GM12878 (cell line): ENCODE results near the gene CWC27. TPM values are rescaled to one million over a fixed set of nuclear protein-coding genes. Genes with fewer than 3 reads are reported as not detected.

Source experiments
- ATAC-seq: fragments of 200-7000 bp; cut with Tn5 transposase; 3 replicates; pipeline ENCODE4 v1.9.1; 2020; ENCODE audit warnings: mild to moderate bottlenecking, moderate library complexity
- BruUV-seq: library from RNA; stranded (reverse); fragments of 400-500 nt; replicated peaks from 2 replicates; lab custom pipeline; 2021; lab: Mats Ljungman, UMichigan
- CTCF ChIA-PET: fragments of 300-600 bp; sonication (Branson Sonifier 250); formaldehyde crosslinking; extraction: SDS; loops from one replicate; lab custom pipeline; 2021; ENCODE audit warnings: inconsistent platforms; lab: Yijun Ruan, JAX
- POLR2A ChIA-PET: fragments of 350-600 bp; formaldehyde crosslinking; extraction: SDS; loops from one replicate; lab custom pipeline; 2021; ENCODE audit warnings: inconsistent platforms; lab: Charles Lee
- RAD21 ChIA-PET: fragments of 300-600 bp; sonication (Branson Sonifier 250); formaldehyde crosslinking; loops from one replicate; lab custom pipeline; 2023; ENCODE audit warnings: antibody characterized with exemption; ENCODE audit not compliant: unreplicated experiment; lab: Charles Lee
- SMC1A ChIA-PET: fragments of 300-600 bp; sonication (Branson Sonifier 250); formaldehyde crosslinking; loops from one replicate; lab custom pipeline; 2023; ENCODE audit not compliant: unreplicated experiment, uncharacterized antibody; lab: Charles Lee
- DNase-seq: peaks from one replicate; pipeline ENCODE4 v3.0.0-alpha.2; 2011; ENCODE audit warnings: low read depth, low spot score
- FAIRE-seq: peaks from 3 replicates; lab custom pipeline; 2011; peaks lifted over from hg19 to GRCh38; lab: Jason Lieb, UNC
- H2AFZ ChIP-seq: 2 replicates; pipeline ENCODE4 v1.6.0; 2011; ENCODE audit warnings: low read depth, low read length, control low read depth; ENCODE audit not compliant: control insufficient read depth
- H3K27ac ChIP-seq: 2 replicates; pipeline ENCODE4 v1.5.1; 2011; ENCODE audit warnings: control low read depth; ENCODE audit not compliant: control insufficient read depth, insufficient read depth
- H3K27me3 ChIP-seq, 2 experiments: replicated peaks in 1 of 2; 2 replicates each; pipeline versions ENCODE4 v1.6.0 to v1.6.1; 2011; ENCODE audit warnings: low read length in 1 of 2; ENCODE audit not compliant: control insufficient read depth in 2 of 2, insufficient read depth in 2 of 2
- H3K36me3 ChIP-seq, 2 experiments: 2 replicates each; pipeline ENCODE4 v1.5.1; 2011; ENCODE audit warnings: low read length in 1 of 2; ENCODE audit not compliant: control insufficient read depth in 2 of 2, insufficient read depth in 2 of 2
- H3K4me1 ChIP-seq: 2 replicates; pipeline ENCODE4 v1.6.1; 2011; ENCODE audit warnings: mild to moderate bottlenecking, low read length, moderate library complexity, mixed read lengths; ENCODE audit not compliant: control insufficient read depth, insufficient read depth
- H3K4me2 ChIP-seq: 2 replicates; pipeline ENCODE4 v1.6.0; 2011; ENCODE audit warnings: control low read depth; ENCODE audit not compliant: control insufficient read depth, insufficient read depth
- H3K4me3 ChIP-seq: fragments of 200-600 bp; sonication (generic); 2 replicates; pipeline ENCODE4 v1.5.1; 2016
- H3K79me2 ChIP-seq: 2 replicates; pipeline ENCODE4 v1.6.0; 2011; ENCODE audit warnings: low read length; ENCODE audit not compliant: control insufficient read depth, insufficient read depth
- H3K9ac ChIP-seq: 2 replicates; pipeline ENCODE4 v1.8.0; 2011; ENCODE audit warnings: low read length, control low read depth, mixed read lengths; ENCODE audit not compliant: control insufficient read depth, insufficient read depth
- H3K9me3 ChIP-seq: replicated peaks from 3 replicates; pipeline ENCODE4 v1.5.1; 2011; ENCODE audit warnings: mild to moderate bottlenecking, low read length; ENCODE audit not compliant: control insufficient read depth, insufficient read depth
- H4K20me1 ChIP-seq: 2 replicates; pipeline ENCODE4 v1.6.0; 2011; ENCODE audit not compliant: control insufficient read depth, insufficient read depth
- ATF7 ChIP-seq: fragments of 450-650 bp; IDR thresholded peaks from 2 replicates; pipeline ENCODE4 v1.6.1; 2016; ENCODE audit warnings: low read depth, mild to moderate bottlenecking
- BRCA1 ChIP-seq: IDR thresholded peaks from 2 replicates; pipeline ENCODE4 v1.6.1; 2011; ENCODE audit warnings: low read depth, low read length, improper control_type of control experiment
- CREM ChIP-seq: IDR thresholded peaks from 2 replicates; pipeline ENCODE4 v1.6.1; 2014; ENCODE audit warnings: antibody characterized with exemption, low read depth
- IRF4 ChIP-seq: IDR thresholded peaks from 2 replicates; pipeline ENCODE4 v1.6.1; 2011; ENCODE audit warnings: low read depth, low read length
- NFIC ChIP-seq: IDR thresholded peaks from 2 replicates; pipeline ENCODE4 v1.6.1; 2012; ENCODE audit warnings: low read depth, mild to moderate bottlenecking, inconsistent platforms, low read length, moderate library complexity
- NFXL1 ChIP-seq: fragments of 450-650 bp; IDR thresholded peaks from 2 replicates; pipeline ENCODE4 v1.6.1; 2017; ENCODE audit warnings: antibody characterized with exemption, mild to moderate bottlenecking, borderline replicate concordance
- NR2F1 ChIP-seq: fragments of 450-650 bp; conservative IDR thresholded peaks from 2 replicates; pipeline ENCODE4 v1.6.1; 2017; ENCODE audit warnings: mild to moderate bottlenecking
- PML ChIP-seq: IDR thresholded peaks from 2 replicates; pipeline ENCODE4 v1.6.1; 2012; ENCODE audit warnings: low read length, inconsistent platforms
- POLR2A ChIP-seq: IDR thresholded peaks from 2 replicates; pipeline ENCODE4 v1.6.1; 2011; ENCODE audit warnings: low read depth, mild to moderate bottlenecking, low read length
- POLR2AphosphoS5 ChIP-seq: IDR thresholded peaks from 2 replicates; pipeline ENCODE4 v1.6.1; 2011; ENCODE audit warnings: mild to moderate bottlenecking, low read length, inconsistent platforms
- SMARCA5 ChIP-seq: fragments of 450-650 bp; IDR thresholded peaks from 2 replicates; pipeline ENCODE4 v1.6.1; 2017; ENCODE audit warnings: mild to moderate bottlenecking
- TCF12 ChIP-seq: IDR thresholded peaks from 2 replicates; pipeline ENCODE4 v1.6.1; 2011; ENCODE audit warnings: low read depth, mild to moderate bottlenecking, low read length
- in situ Hi-C: fragments of 300-500 bp; cut with MboI; formaldehyde crosslinking; loops from 9 replicates; pipeline ENCODE4 v1.14.3; 2018; ENCODE audit warnings: mixed read lengths
- intact Hi-C: fragments of 100-400 bp; cut with micrococcal nuclease; formaldehyde crosslinking; loops from one replicate; pipeline ENCODE4 v1.14.2; 2022; ENCODE audit not compliant: unreplicated experiment
- polyA plus RNA-seq, 11 experiments: library from polyadenylated mRNA; depleted of rRNA in 4 of 11; unstranded in 6 of 11; stranded (reverse) in 5 of 11; fragments of >200 nt; fragmentation: Nextera tagmentation in 4 of 11; fragmentation: Illumina TruSeq in 1 of 11; extraction: Ambion mirVana in 4 of 11; extraction: Trizol in 1 of 11; gene quantifications; 1 replicate in 1 of 11; 2 replicates in 10 of 11; pipeline versions ENCODE4 v1.2.1 to v1.2.3, GENCODE V29; 2011 to 2016; ENCODE audit warnings: inconsistent platforms in 2 of 11, missing spikeins in 2 of 11, low read depth in 1 of 11
- total RNA-seq, 4 experiments: library from RNA; depleted of rRNA in 3 of 4; stranded (reverse); fragments of >200 nt in 3 of 4; fragmentation: Illumina TruSeq in 1 of 4; extraction: Trizol in 1 of 4; gene quantifications; 2 replicates each; pipeline versions ENCODE4 v1.2.1 to v1.2.3, GENCODE V29; 2013 to 2021
- TF ChIP-seq, protein P1 (sequence below): IDR thresholded peaks from 2 replicates; pipeline ENCODE4 v1.6.1; 2012; ENCODE audit warnings: mild to moderate bottlenecking, low read depth, low read length
- TF ChIP-seq, protein P2 (sequence below): fragments of 450-650 bp; IDR thresholded peaks from 2 replicates; pipeline ENCODE4 v1.6.1; 2018; ENCODE audit warnings: mild to moderate bottlenecking, low read depth, moderate library complexity; ENCODE audit not compliant: partially characterized antibody
- TF ChIP-seq, protein P3 (sequence below): fragments of 450-650 bp; IDR thresholded peaks from 2 replicates; pipeline ENCODE4 v1.6.1; 2017; ENCODE audit warnings: low read depth, mild to moderate bottlenecking, moderate library complexity
- TF ChIP-seq, protein P4 (sequence below): fragments of 450-650 bp; formaldehyde crosslinking; IDR thresholded peaks from 2 replicates; pipeline ENCODE4 v1.4.0; 2022; ENCODE audit warnings: mild to moderate bottlenecking, moderate library complexity

The CWC27 gene
- total and polyA plus RNA-seq, 10 of the 15 experiments (the other 5 are each of a cell fraction or from before 2014, with no cell fraction given): 21.7 to 61.9 (median 47.0) TPM

DNA sequence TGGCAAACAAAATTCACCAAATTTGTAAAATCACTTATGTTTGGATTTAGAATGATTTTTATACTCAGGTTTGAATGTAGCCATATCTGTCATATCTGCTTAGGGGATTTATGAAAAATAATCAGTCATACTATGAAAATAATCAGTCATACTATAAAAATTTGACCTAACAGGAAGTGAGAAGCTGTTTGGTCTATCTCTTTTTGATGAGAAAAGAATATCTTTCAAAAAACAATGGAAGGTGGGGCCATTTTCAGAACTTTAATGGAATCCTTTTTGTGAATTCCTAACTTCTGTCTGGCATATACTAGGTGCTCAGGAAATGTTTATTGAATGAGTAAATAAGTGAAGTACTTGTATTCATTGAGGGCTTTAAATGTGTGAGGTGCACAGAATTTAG lies 70.1 kb downstream of the CWC27 start:
- FAIRE-seq: no peak
- DNase-seq: no peak
- no peaks in the 10 kb centered on the region for H3K79me2 ChIP-seq
- RAD21 ChIA-PET: no interaction called here
- in situ Hi-C loops: no loop called here
- H3K9me3 ChIP-seq: no peaks in the 10 kb centered on the region; the same call in 2 of the 3 replicates
- no peak for ATAC-seq
- no peak overlapping the region for H3K9ac ChIP-seq
- H3K4me1 ChIP-seq: no peaks in the 10 kb centered on the region
- CTCF ChIA-PET: no interaction called here
- no peak overlapping the region for H3K4me2 ChIP-seq
- no TSS peak for BruUV-seq
- 0 out of 4 replicates have a peak, but pooled peaks cover 0 to under 1% of the 10 kb centered on the region in 2 experiments for H3K36me3 ChIP-seq
- TF ChIP-seq, protein P1, sequence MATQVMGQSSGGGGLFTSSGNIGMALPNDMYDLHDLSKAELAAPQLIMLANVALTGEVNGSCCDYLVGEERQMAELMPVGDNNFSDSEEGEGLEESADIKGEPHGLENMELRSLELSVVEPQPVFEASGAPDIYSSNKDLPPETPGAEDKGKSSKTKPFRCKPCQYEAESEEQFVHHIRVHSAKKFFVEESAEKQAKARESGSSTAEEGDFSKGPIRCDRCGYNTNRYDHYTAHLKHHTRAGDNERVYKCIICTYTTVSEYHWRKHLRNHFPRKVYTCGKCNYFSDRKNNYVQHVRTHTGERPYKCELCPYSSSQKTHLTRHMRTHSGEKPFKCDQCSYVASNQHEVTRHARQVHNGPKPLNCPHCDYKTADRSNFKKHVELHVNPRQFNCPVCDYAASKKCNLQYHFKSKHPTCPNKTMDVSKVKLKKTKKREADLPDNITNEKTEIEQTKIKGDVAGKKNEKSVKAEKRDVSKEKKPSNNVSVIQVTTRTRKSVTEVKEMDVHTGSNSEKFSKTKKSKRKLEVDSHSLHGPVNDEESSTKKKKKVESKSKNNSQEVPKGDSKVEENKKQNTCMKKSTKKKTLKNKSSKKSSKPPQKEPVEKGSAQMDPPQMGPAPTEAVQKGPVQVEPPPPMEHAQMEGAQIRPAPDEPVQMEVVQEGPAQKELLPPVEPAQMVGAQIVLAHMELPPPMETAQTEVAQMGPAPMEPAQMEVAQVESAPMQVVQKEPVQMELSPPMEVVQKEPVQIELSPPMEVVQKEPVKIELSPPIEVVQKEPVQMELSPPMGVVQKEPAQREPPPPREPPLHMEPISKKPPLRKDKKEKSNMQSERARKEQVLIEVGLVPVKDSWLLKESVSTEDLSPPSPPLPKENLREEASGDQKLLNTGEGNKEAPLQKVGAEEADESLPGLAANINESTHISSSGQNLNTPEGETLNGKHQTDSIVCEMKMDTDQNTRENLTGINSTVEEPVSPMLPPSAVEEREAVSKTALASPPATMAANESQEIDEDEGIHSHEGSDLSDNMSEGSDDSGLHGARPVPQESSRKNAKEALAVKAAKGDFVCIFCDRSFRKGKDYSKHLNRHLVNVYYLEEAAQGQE: no peak
- TF ChIP-seq PML (no peak), POLR2AphosphoS5 (no peak), NFIC (no peak), TCF12 (no peak), POLR2A (no peak), IRF4 (no peak), NR2F1 (no peak), ATF7 (no peak), NFXL1 (no peak), BRCA1 (no peak), SMARCA5 (no peak), CREM (no peak)
- TF ChIP-seq, protein P2, sequence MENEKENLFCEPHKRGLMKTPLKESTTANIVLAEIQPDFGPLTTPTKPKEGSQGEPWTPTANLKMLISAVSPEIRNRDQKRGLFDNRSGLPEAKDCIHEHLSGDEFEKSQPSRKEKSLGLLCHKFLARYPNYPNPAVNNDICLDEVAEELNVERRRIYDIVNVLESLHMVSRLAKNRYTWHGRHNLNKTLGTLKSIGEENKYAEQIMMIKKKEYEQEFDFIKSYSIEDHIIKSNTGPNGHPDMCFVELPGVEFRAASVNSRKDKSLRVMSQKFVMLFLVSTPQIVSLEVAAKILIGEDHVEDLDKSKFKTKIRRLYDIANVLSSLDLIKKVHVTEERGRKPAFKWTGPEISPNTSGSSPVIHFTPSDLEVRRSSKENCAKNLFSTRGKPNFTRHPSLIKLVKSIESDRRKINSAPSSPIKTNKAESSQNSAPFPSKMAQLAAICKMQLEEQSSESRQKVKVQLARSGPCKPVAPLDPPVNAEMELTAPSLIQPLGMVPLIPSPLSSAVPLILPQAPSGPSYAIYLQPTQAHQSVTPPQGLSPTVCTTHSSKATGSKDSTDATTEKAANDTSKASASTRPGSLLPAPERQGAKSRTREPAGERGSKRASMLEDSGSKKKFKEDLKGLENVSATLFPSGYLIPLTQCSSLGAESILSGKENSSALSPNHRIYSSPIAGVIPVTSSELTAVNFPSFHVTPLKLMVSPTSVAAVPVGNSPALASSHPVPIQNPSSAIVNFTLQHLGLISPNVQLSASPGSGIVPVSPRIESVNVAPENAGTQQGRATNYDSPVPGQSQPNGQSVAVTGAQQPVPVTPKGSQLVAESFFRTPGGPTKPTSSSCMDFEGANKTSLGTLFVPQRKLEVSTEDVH: no peak
- TF ChIP-seq, protein P3, sequence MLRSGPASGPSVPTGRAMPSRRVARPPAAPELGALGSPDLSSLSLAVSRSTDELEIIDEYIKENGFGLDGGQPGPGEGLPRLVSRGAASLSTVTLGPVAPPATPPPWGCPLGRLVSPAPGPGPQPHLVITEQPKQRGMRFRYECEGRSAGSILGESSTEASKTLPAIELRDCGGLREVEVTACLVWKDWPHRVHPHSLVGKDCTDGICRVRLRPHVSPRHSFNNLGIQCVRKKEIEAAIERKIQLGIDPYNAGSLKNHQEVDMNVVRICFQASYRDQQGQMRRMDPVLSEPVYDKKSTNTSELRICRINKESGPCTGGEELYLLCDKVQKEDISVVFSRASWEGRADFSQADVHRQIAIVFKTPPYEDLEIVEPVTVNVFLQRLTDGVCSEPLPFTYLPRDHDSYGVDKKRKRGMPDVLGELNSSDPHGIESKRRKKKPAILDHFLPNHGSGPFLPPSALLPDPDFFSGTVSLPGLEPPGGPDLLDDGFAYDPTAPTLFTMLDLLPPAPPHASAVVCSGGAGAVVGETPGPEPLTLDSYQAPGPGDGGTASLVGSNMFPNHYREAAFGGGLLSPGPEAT: no peak
- TF ChIP-seq, protein P4, sequence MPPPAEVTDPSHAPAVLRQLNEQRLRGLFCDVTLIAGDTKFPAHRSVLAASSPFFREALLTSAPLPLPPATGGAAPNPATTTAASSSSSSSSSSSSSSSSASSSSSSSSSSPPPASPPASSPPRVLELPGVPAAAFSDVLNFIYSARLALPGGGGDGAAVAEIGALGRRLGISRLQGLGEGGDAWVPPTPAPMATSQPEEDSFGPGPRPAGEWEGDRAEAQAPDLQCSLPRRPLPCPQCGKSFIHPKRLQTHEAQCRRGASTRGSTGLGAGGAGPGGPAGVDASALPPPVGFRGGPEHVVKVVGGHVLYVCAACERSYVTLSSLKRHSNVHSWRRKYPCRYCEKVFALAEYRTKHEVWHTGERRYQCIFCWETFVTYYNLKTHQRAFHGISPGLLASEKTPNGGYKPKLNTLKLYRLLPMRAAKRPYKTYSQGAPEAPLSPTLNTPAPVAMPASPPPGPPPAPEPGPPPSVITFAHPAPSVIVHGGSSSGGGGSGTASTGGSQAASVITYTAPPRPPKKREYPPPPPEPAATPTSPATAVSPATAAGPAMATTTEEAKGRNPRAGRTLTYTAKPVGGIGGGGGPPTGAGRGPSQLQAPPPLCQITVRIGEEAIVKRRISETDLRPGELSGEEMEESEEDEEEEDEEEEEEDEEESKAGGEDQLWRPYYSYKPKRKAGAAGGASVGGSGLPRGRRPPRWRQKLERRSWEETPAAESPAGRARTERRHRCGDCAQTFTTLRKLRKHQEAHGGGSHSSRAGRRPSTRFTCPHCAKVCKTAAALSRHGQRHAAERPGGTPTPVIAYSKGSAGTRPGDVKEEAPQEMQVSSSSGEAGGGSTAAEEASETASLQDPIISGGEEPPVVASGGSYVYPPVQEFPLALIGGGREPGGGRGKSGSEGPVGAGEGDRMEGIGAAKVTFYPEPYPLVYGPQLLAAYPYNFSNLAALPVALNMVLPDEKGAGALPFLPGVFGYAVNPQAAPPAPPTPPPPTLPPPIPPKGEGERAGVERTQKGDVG (CRISPR knock-in tag): no peak
- H4K20me1 ChIP-seq: no peaks in the 10 kb centered on the region
- POLR2A ChIA-PET: no interaction called here
- H3K4me3 ChIP-seq: no peak overlapping the region
- no peak overlapping the region for H2AFZ ChIP-seq
- SMC1A ChIA-PET: interaction anchor here (1.1 kb wide), 1 partner anchor 31 kb away, joined by 4 read pairs; no protein-coding TSS in a partner anchor
- no peak overlapping the region for H3K27ac ChIP-seq
- no peaks in the 10 kb centered on the region for H3K27me3 ChIP-seq
- intact Hi-C loops: no loop called here
